ENCODE measurements around the gene RILP.

RILP gene

GRCh38 chr17:1646199-1646875, 3.3 kb downstream of the RILP start:
- DNase-seq (ENCODE audit: low read depth), result no peak
- TF ChIP-seq CTCF (conservative IDR thresholded peaks at IDR 0.05; ENCODE audit: low read length), result no peak
- no peak overlapping the region for H3K4me3 ChIP-seq (ENCODE audit: low read length)

- no peak for TF ChIP-seq CTCF (conservative IDR thresholded peaks at IDR 0.05; ENCODE audit: low read length)
- no peak for DNase-seq (ENCODE audit: low read depth)
- no peak within 1 kb of the TSS for H3K4me3 ChIP-seq (ENCODE audit: low read length)
Observed at GRCh38 chr17:1645207-1646171, 4.2 kb downstream of the RILP start, which contains the start of gene SCARF1. Gene SCARF1, minus strand, starts transcription at chr17:1645732. Its CDS starts 35 bp downstream, at chr17:1645697.

GRCh38 chr17:1644493-1645206, 5.0 kb downstream of the RILP start:
- TF ChIP-seq CTCF (conservative IDR thresholded peaks at IDR 0.05; ENCODE audit: low read length), result no peak
- no peak overlapping the region for H3K4me3 ChIP-seq (ENCODE audit: low read length)
- peak; percentile 29 for DNase-seq (ENCODE audit: low read depth)

GRCh38 chr17:1643999-1644492, 5.6 kb downstream of the RILP start:
- DNase-seq (ENCODE audit: low read depth), result peak; percentile 6
- no peak for TF ChIP-seq CTCF (conservative IDR thresholded peaks at IDR 0.05; ENCODE audit: low read length)
- H3K4me3 ChIP-seq (ENCODE audit: low read length), result no peak overlapping the region

GRCh38 chr17:1643293-1643998, 6.2 kb downstream of the RILP start:
- no peak for TF ChIP-seq CTCF (conservative IDR thresholded peaks at IDR 0.05; ENCODE audit: low read length)
- peak; percentile 8 for DNase-seq (ENCODE audit: low read depth)
- peak overlapping the region; percentile 20 for H3K4me3 ChIP-seq (ENCODE audit: low read length)

- no peak for TF ChIP-seq CTCF (conservative IDR thresholded peaks at IDR 0.05; ENCODE audit: low read length)
- DNase-seq (ENCODE audit: low read depth), result no peak
- H3K4me3 ChIP-seq (ENCODE audit: low read length), result no peak overlapping the region
Observed at GRCh38 chr17:1641065-1641403, 8.6 kb downstream of the RILP start.

Measured in AG10803 (cell line).